22Rv1 (cell line): Measurements from ENCODE around the gene MYH6.

Experiments
- H3K27ac ChIP-seq: fragments of 450-650 bp; 2 replicates; pipeline ENCODE4 v1.5.1; 2017
- ZFX ChIP-seq: fragments of 450-650 bp; IDR thresholded peaks from 2 replicates; pipeline ENCODE4 v1.6.1; 2017; ENCODE audit warnings: antibody characterized with exemption, borderline replicate concordance
- TF ChIP-seq, protein P1 (sequence below): fragments of 450-650 bp; IDR thresholded peaks from 2 replicates; pipeline ENCODE4 v1.5.1; 2017; ENCODE audit warnings: mild to moderate bottlenecking

Gene MYH6

DNA sequence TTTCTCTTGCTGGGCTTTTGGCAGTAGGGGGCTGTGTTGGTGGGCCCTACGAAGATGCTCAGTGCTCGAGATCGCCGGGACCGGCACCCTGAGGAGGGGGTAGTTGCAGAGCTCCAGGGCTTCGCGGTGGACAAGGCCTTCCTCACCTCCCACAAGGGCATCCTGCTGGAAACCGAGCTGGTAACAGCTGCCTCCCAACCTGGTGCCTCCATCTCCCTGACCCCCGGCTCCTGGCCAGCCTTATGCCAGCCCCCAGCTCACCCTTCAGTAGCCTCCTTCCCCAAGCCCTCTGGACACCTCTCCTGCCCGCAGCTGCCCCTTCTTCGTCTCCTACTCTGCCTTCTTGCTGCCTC, 30.9 kb downstream of the MYH6 start:
- H3K27ac ChIP-seq, result no peak overlapping the region
- TF ChIP-seq ZFX, result no peak
- TF ChIP-seq, protein P1, sequence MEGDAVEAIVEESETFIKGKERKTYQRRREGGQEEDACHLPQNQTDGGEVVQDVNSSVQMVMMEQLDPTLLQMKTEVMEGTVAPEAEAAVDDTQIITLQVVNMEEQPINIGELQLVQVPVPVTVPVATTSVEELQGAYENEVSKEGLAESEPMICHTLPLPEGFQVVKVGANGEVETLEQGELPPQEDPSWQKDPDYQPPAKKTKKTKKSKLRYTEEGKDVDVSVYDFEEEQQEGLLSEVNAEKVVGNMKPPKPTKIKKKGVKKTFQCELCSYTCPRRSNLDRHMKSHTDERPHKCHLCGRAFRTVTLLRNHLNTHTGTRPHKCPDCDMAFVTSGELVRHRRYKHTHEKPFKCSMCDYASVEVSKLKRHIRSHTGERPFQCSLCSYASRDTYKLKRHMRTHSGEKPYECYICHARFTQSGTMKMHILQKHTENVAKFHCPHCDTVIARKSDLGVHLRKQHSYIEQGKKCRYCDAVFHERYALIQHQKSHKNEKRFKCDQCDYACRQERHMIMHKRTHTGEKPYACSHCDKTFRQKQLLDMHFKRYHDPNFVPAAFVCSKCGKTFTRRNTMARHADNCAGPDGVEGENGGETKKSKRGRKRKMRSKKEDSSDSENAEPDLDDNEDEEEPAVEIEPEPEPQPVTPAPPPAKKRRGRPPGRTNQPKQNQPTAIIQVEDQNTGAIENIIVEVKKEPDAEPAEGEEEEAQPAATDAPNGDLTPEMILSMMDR, result no peak

DNA sequence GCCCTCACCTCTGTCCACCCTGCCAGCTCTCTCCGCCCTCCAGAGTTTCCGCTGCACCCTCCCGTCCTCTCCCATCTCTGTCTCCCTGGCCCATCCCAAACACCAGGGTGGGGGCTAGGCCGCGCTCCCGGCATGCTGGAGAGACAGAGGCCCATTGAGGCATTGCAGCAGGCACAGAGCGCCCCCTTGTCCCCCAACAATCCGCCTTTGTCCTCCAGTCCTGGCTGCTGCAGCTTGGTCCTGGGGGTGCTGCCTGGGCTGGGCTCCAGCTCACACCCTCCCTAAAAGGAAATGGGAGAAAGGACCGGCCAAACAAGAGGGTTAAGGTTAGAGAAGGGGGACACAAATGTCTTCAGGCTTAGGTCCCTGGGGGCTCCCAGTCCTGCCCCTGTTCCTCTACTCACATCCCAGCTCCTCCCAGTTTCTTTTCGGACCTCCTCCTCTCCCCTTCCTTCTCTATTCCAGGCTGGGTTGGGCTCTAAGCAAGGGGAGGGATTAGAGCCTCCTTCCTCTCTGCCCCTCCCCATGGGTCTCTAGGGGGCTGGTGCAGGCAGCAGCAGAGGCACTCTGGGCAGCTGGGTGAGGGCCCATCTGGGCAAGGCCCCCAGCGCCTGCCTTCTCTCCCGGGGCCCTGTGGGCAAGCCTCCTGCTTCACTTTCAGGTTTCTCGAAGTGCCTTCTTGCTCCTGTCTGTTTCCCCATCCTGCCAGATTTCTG, 31.4 kb downstream of the MYH6 start, which contains the start of gene CMTM5:
CMTM5 (plus strand) TSS at position 565 of the 716 bp plus-strand sequence. CDS start 206 bp downstream, outside the sequence.
- no peak within 1 kb of the TSS for H3K27ac ChIP-seq
- TF ChIP-seq, protein P1, result no peak
- TF ChIP-seq ZFX, result no peak

DNA sequence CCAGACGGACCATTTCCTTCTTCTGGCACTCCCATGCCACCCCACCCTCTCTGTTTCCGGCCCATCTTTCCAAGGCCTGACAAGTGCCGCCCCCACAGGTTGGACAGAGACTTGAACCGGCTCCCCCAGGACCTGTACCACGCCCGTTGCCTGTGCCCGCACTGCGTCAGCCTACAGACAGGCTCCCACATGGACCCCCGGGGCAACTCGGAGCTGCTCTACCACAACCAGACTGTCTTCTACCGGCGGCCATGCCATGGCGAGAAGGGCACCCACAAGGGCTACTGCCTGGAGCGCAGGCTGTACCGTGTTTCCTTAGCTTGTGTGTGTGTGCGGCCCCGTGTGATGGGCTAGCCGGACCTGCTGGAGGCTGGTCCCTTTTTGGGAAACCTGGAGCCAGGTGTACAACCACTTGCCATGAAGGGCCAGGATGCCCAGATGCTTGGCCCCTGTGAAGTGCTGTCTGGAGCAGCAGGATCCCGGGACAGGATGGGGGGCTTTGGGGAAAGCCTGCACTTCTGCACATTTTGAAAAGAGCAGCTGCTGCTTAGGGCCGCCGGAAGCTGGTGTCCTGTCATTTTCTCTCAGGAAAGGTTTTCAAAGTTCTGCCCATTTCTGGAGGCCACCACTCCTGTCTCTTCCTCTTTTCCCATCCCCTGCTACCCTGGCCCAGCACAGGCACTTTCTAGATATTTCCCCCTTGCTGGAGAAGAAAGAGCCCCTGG, 32.4 kb downstream of the MYH6 start:
- TF ChIP-seq ZFX, result no peak
- TF ChIP-seq, protein P1, result no peak
- no peak overlapping the region for H3K27ac ChIP-seq

DNA sequence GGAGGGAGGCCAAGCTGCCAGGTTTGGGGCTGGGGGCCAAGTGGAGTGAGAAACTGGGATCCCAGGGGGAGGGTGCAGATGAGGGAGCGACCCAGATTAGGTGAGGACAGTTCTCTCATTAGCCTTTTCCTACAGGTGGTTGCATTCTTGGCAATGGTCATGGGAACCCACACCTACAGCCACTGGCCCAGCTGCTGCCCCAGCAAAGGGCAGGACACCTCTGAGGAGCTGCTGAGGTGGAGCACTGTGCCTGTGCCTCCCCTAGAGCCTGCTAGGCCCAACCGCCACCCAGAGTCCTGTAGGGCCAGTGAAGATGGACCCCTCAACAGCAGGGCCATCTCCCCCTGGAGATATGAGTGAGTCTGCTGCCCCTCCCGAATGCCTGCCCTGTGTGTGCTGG, 35.0 kb downstream of the MYH6 start:
- no peak overlapping the region for H3K27ac ChIP-seq
- TF ChIP-seq ZFX, result no peak
- TF ChIP-seq, protein P1, result no peak

DNA sequence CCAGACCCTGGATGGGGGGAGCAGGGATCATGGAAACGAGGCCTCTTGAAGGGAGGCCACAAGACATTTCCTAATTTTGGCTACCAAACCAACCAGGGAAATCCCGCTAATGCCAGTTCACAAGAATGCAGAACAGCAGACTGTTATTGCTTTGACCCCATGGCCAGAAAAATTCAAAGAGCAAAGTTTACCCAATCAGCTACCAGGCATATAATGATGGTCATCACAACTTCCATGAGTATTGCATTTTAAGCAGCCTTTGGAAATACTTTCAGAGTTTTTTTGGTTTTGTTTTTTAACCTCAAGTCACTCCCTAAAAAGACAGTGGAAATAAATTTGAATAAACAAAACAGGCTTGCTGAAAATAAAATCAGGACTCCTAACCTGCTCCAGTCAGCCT, 35.6 kb downstream of the MYH6 start, which contains the start of gene IL25:
IL25 (plus strand) TSS at position 301 of the 400 bp plus-strand sequence.
- no peak for TF ChIP-seq ZFX
- TF ChIP-seq, protein P1, result no peak
- H3K27ac ChIP-seq, result no peak within 1 kb of the TSS

DNA sequence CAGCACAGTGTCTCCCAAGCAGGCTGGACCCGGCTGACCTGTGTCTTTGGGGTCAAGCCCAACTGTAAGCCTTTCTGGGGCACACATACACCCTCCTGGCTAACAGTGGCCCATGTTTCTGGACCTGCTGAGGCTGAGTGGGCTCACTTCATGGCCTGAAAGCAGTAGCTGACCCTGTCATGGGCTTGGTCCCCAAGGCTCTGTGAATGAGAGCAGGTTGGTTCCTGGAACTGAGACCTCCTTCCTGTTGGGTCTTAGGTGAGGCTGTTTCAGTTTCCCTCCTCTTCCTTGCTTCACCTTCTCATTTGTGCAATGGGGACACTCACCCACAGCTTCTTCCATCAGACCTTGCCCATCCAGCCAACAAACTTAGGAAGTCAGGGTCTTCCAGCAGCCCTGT, 36.2 kb downstream of the MYH6 start:
- TF ChIP-seq ZFX, result no peak
- TF ChIP-seq, protein P1, result no peak
- H3K27ac ChIP-seq, result no peak overlapping the region

DNA sequence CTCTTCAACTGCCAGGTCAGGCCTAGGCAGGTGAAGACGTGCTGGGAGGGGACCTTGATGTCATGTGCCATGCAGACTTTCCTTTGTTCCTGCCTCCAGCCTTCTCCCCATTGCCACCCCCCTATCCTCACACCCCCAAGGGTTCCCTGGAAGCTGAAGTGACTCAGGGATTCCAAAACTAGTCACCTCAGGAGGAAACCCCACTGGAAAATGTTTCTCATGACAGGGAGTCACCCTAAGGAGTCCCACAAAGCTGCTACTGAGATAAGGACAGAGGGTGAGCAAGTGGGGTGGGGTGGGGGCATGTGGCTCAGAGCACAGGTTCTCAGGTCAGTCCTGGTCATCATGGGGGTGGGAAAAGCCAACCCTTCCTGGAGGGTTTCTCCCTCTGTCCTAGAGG, 37.9 kb downstream of the MYH6 start:
- TF ChIP-seq, protein P1, result no peak
- no peak for TF ChIP-seq ZFX

More for the DNA sequence above, 37.9 kb downstream of the MYH6 start:
- no peak overlapping the region for H3K27ac ChIP-seq
